HG02938 (cell line): Measurements from ENCODE around the gene SNX14.
"Not testable (repeated sequence)": the region's sequence is repeated elsewhere in the genome, so short reads cannot be mapped to it uniquely, and the experiment has no call there.

ENCODE experiments used
- ATAC-seq: cut with Tn5 transposase; IDR thresholded peaks from one replicate; pipeline ENCODE4 v1.9.1; 2021; ENCODE audit warnings: mild to moderate bottlenecking, moderate library complexity; ENCODE audit not compliant: unreplicated experiment

Gene SNX14

DNA sequence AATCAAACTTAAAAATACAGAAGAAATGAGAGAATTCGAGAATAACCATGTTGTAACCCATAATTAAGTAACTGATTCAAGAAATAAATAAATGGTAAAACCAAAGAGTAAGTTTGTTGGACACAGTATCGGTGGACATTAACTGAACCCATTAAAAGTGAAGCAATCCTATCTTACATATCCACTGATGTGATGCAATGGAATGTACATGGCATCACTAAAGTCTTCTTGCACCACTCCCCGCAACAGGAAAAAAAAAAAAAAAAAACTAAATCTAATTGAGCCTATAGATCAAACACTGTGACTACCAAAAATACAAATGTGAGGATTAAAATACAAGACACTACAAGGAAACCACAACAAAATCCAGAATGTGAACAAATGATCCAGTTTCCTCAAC lies 7.9 kb downstream of the SNX14 start:
- no peak for ATAC-seq

GRCh38 chr6:85582832-85583231 lies 10.8 kb downstream of the SNX14 start:
- ATAC-seq = not testable (repeated sequence)

- ATAC-seq = no peak
These were observed 12.1 kb downstream of the SNX14 start for GRCh38 chr6:85581572-85581971.

- peak; percentile 83 for ATAC-seq
These were observed 12.8 kb downstream of the SNX14 start for GRCh38 chr6:85580878-85581267.

DNA sequence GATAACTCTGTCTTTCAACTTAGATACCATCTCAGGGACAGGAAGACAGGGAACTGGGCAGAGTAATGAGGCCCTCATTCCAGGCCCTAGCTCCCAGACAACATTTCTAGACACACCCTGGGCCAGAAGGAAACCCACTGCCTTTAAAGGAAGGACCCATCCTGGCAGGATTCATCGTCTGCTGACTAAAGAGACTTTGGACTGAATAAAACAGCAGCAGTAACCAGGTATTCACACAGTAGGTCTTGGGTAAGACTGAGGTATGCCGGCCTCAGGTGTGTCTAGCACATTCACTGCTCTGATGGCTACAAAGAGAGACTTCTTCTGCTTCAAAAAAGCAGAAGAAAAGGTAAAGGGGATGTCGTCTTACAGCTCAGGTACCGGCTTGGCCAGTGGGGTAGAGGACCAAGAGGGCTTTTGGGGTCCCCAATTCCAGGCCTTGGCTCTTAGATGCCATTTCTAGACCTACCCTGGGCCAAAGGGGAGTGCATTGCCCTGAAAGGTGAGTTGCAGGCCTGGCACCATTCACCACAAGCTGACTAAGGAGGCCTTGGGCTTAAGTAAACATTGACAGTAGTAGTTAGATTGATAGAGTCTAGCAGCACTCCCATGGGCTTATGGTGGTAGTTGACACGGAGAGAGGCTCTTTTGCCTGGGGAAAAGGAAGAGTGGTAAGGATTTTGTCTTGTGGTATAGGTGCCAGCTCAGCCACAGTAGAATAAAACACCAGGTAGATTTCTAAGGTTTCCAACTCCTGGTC lies 13.4 kb downstream of the SNX14 start:
- ATAC-seq = no peak

DNA sequence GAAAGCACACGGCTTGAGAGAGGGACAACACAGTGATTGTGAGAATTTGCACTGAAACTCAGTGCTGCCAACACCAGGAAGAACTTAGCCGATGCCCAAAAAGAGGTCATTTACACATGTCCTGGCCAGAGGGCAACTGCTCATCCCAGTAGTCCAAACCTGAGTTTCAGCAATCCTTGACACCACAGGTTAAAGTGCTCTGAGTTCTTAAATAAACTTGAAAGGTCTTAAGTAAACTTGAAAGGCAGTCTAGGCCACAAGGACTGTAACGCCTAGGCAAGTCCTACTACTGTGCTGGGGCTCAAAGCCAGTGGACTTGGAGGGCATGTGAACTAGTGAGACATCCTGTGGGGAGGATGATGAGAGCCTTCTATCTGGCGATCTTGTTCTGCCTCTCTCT lies 14.1 kb downstream of the SNX14 start:
- no peak for ATAC-seq

GRCh38 chr6:85576476-85576875 lies 17.2 kb downstream of the SNX14 start:
- no peak for ATAC-seq

DNA sequence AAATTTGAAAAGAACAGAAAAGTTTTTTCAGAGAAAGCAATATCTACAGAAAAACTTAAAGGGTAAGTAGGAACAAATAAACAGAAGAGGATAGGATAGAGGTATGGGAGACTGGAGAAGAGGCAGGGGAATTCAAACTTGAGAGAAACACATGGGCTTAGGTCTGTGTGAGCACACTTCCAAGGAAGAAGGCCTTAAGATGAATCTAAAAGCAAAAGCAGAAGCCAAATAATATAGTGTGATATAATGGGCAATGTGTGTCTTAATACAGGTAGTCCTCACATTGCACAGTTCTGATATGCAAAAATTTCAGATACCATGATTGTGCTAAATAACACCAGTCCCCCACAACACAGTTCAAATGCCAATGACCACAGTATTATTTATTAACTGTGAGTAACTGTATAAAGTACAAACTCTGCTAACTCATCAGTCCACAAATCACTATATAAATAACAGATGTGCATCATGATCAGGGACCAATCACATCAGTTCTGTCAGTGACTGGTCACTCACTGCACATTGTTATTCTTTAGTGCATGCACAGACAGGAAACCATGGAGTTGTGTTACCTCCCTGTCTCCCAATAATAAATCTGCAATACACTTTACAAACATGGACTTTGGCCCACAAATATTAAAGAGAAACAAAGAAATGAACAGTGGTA lies 18.6 kb downstream of the SNX14 start:
- no peak for ATAC-seq

GRCh38 chr6:85569323-85569722 lies 24.3 kb downstream of the SNX14 start:
- no peak for ATAC-seq

DNA sequence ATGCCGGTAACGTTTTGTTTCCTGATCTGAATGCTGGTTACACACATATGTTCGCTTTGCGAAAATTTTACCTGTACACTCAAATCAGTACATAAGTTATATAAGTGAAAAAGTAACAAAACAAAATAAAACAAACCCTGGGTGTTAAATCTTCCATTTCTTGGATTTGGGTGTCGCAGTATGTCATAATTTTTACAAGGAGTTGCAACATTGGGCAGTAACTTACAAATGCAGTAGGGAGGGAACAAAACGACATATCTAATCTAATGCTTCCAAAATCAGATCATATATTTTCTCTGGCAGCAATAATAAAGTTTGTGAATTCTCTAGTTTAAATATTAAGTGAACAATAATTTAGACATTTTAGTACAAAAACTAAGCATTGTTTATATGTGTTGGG lies 25.2 kb downstream of the SNX14 start:
- no peak for ATAC-seq

DNA sequence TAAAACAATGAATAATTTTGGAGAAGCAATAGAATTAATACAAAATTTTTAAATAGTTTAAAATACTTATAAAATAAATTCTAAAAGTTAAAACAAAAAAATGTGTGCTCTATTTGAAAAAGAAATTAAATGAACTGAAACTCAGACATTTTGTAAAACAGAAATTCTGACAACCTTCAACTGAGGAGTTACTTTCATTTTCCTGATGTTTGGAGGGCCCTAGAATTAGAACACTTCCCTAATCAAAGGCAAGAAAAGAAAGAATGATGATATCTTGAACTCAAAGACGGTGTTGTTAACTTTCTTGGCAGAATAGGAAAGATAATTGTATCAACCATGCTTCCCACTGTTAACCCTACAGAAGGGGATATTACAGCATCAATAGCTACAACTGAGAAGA lies 27.9 kb downstream of the SNX14 start:
- no peak for ATAC-seq

DNA sequence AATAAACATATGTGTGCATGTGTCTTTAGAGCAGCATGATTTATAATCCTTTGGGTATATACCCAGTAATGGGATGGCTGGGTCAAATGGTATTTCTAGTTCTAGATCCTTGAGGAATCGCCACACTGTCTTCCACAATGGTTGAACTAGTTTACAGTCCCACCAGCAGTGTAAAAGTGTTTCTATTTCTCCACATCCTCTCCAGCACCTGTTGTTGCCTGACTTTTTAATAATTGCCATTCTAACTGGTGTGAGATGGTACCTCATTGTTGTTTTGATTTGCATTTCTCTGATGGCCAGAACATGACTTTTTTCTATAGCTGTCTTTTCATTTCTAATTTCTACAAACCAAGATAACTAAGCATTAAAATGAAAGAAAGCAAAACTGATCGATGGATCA lies 29.4 kb downstream of the SNX14 start:
- not testable (repeated sequence) for ATAC-seq

- no peak for ATAC-seq
These were observed 31.8 kb downstream of the SNX14 start for GRCh38 chr6:85561750-85562357.

GRCh38 chr6:85556992-85557668 lies 36.5 kb downstream of the SNX14 start:
- ATAC-seq = no peak

DNA sequence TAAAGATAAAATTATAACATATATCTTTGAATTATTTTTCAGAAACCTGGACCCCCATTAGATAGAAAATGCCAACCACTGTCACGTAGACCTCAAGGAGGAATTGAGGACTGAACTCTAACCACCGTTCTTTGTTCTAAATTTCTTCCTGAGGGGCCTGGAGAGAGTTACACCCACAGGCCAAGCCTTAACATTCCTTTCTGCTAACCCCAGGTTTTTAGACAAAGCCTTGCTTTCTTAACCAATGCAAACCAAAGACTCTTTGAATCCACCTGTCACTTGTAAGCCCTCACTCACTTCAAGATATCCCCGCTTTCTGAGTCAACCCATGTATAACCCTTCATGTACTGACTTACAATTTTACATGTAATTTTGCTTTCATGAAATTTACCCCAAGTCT lies 41.0 kb downstream of the SNX14 start:
- ATAC-seq = no peak

DNA sequence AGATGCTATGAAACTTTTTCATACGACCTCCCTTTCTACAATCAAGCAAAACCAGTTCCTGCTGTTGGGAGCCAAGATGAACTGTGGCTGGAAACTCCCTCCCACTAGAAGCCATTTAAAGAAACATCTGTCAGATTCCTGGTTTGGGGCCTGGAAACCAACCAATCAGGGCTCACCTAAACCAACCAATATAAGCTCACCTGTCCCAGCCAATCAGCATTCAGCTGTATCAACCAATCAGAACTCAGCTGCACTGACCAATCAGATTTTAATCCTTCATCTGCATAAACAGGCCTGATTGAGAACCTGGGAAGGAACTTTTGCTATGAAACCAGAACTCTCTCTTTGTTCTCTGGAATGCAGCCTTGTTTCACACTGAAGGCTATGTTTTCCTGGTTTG lies 42.4 kb downstream of the SNX14 start:
- no peak for ATAC-seq

DNA sequence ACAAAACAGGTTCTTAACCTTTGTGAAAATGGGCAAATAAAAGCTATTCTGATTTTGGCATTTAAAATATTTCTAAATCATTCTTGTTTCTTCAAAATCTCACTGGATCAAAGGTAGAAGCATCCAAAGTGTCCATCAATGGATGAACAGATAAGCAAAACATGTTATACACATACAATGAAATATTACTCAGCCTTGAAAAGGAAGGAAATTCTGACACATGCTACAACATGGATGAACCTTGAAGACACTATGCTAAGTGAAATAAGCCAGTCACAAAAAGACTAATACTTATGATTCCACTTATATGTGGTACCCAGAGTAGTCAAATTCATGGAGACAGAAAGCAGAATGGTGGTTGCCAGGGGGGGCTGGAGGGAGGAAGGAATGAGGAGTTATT lies 45.9 kb downstream of the SNX14 start:
- no peak for ATAC-seq

DNA sequence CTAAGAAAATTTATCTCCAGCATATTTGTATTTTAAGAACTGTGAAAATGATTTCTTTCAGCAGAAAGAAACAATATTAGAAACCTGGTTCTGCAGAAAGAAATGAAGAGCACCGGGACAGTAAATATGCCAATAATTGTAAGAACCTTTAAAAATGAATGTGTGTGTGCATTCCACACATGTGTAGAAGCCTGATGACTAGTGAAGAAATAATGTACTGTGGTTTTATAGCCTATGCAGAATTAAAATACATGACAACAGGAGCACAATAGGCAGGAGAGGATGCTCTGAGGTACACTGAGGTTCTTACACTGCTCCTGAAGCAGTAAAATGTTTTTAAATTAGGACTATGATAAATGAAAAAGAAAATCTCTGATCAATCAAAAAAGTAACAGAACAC lies 48.9 kb downstream of the SNX14 start:
- no peak for ATAC-seq

GRCh38 chr6:85537055-85537494 lies 56.6 kb downstream of the SNX14 start:
- no peak for ATAC-seq

GRCh38 chr6:85524281-85524680 lies 69.4 kb downstream of the SNX14 start:
- not testable (repeated sequence) for ATAC-seq

- ATAC-seq = no peak
These were observed 77.5 kb downstream of the SNX14 start for GRCh38 chr6:85516168-85516567.
